Endothelial cell of umbilical vein (primary cell): ENCODE results near the gene TSPOAP1. TPM values are rescaled to one million over a fixed set of nuclear protein-coding genes. Genes with fewer than 3 reads are reported as not detected.

Experiments
- BruUV-seq: library from RNA; stranded (reverse); fragments of 400-500 nt; replicated peaks from 2 replicates; lab custom pipeline; 2021; lab: Mats Ljungman, UMichigan
- CTCF ChIA-PET: fragments of 300-600, 350-600 bp; sonication (Branson Sonifier 250); formaldehyde crosslinking; loops from one replicate; lab custom pipeline; 2021; ENCODE audit warnings: antibody characterized with exemption, inconsistent platforms; lab: Charles Lee
- POLR2A ChIA-PET: fragments of 300-600, 350-600 bp; sonication (Branson Sonifier 250); formaldehyde crosslinking; loops from one replicate; lab custom pipeline; 2021; ENCODE audit warnings: antibody characterized with exemption, inconsistent platforms; lab: Charles Lee
- DNase-seq: peaks from one replicate; pipeline ENCODE4 v3.0.0-alpha.2; 2011; ENCODE audit warnings: low read depth, low spot score
- FAIRE-seq: peaks from 2 replicates; lab custom pipeline; 2011; peaks lifted over from hg19 to GRCh38; lab: Jason Lieb, UNC
- H2AFZ ChIP-seq: 2 replicates; pipeline ENCODE4 v1.6.0; 2012; ENCODE audit warnings: low read depth, low read length, control low read depth, inconsistent platforms
- H3K27ac ChIP-seq: 2 replicates; pipeline ENCODE4 v1.5.1; 2011; ENCODE audit warnings: low read depth, mild to moderate bottlenecking, control low read depth, low read length, moderate library complexity; ENCODE audit not compliant: insufficient read depth
- H3K27me3 ChIP-seq, 2 experiments: 2 replicates each; pipeline versions ENCODE4 v1.6.0 to v1.6.1; 2011; ENCODE audit warnings: low read length in 2 of 2, mixed read lengths in 1 of 2; ENCODE audit not compliant: control insufficient read depth in 2 of 2, insufficient read depth in 2 of 2
- H3K36me3 ChIP-seq, 2 experiments: 2 replicates in 1 of 2; 3 replicates in 1 of 2; pipeline ENCODE4 v1.5.1; 2011; ENCODE audit warnings: low read length in 2 of 2, mild to moderate bottlenecking in 1 of 2, moderate library complexity in 1 of 2; ENCODE audit not compliant: control insufficient read depth in 2 of 2, insufficient read depth in 2 of 2; ENCODE audit errors: extremely low read depth in 1 of 2
- H3K4me1 ChIP-seq: 3 replicates; pipeline ENCODE4 v1.5.1; 2011; ENCODE audit warnings: mild to moderate bottlenecking, low read length; ENCODE audit not compliant: control insufficient read depth, insufficient read depth; ENCODE audit errors: extremely low read depth
- H3K4me2 ChIP-seq: 2 replicates; pipeline ENCODE4 v1.6.1; 2011; ENCODE audit warnings: low read length, control low read depth, mixed read lengths; ENCODE audit not compliant: insufficient read depth
- H3K4me3 ChIP-seq, 3 experiments: fragments of 200-600 bp in 1 of 3; sonication (generic), shearing (Covaris generic) in 1 of 3; replicated peaks in 1 of 3; 2 replicates each; pipeline ENCODE4 v1.5.1; 2011 to 2016; ENCODE audit warnings: control low read depth in 3 of 3, low read length in 3 of 3, mild to moderate bottlenecking in 2 of 3, inconsistent platforms in 1 of 3, low read depth in 1 of 3, moderate library complexity in 1 of 3; ENCODE audit not compliant: insufficient read depth in 1 of 3
- H3K79me2 ChIP-seq: 2 replicates; pipeline ENCODE4 v1.6.0; 2012; ENCODE audit warnings: low read length, inconsistent platforms; ENCODE audit not compliant: control insufficient read depth, insufficient read depth
- H3K9ac ChIP-seq: replicated peaks from 2 replicates; pipeline ENCODE3; 2011; ENCODE audit warnings: low read length, control low read depth; ENCODE audit not compliant: insufficient read depth; ENCODE audit errors: extremely low read depth
- H3K9me1 ChIP-seq: replicated peaks from 3 replicates; pipeline ENCODE4 v1.6.0; 2011; ENCODE audit warnings: mild to moderate bottlenecking, low read length; ENCODE audit not compliant: control insufficient read depth, insufficient read depth; ENCODE audit errors: extremely low read depth
- H3K9me3 ChIP-seq: replicated peaks from 2 replicates; pipeline ENCODE4 v1.5.1; 2012; ENCODE audit warnings: low read length, inconsistent platforms; ENCODE audit not compliant: control insufficient read depth, insufficient read depth
- H4K20me1 ChIP-seq: replicated peaks from 2 replicates; pipeline ENCODE3; 2011; ENCODE audit warnings: mild to moderate bottlenecking, low read length; ENCODE audit not compliant: control insufficient read depth, insufficient read depth; ENCODE audit errors: extremely low read depth
- EZH2 ChIP-seq: IDR thresholded peaks from 2 replicates; pipeline ENCODE4 v1.6.1; 2012; ENCODE audit warnings: borderline replicate concordance, low read depth, mild to moderate bottlenecking, moderate library complexity, low read length, inconsistent platforms; ENCODE audit not compliant: severe bottlenecking
- JUN ChIP-seq: IDR thresholded peaks from 2 replicates; pipeline ENCODE4 v1.6.1; 2011; ENCODE audit warnings: borderline replicate concordance, low read depth; ENCODE audit not compliant: insufficient read length, insufficient read depth
- MYC ChIP-seq: IDR thresholded peaks from one replicate; pipeline ENCODE4 v1.6.1; 2011; ENCODE audit warnings: mild to moderate bottlenecking, low read depth, low read length
- POLR2A ChIP-seq: IDR thresholded peaks from 2 replicates; pipeline ENCODE4 v1.6.1; 2012; ENCODE audit warnings: low read depth, mild to moderate bottlenecking, control low read depth, low read length
- dilution Hi-C: fragments of 300-500 bp; cut with MboI; formaldehyde crosslinking; loops from one replicate; pipeline ENCODE4 v1.15.0; 2019; ENCODE audit warnings: low sequenced_read_pairs; ENCODE audit not compliant: extremely low pct_ligation_motif_present
- intact Hi-C: fragments of 100-400 bp; cut with micrococcal nuclease; formaldehyde crosslinking; loops from one replicate; pipeline ENCODE4 v1.10.0; 2022
- polyA plus RNA-seq, 4 experiments: library from polyadenylated mRNA; depleted of rRNA in 3 of 4; stranded (reverse) in 3 of 4; unstranded in 1 of 4; fragments of >200 nt; gene quantifications; 2 replicates each; pipeline versions ENCODE4 v1.2.1 to v1.2.3, GENCODE V29; 2011 to 2012; ENCODE audit warnings: missing spikeins in 1 of 4
- total RNA-seq: library from RNA; stranded (reverse); gene quantifications from 2 replicates; pipeline ENCODE4 v1.2.3, GENCODE V29; 2021
- TF ChIP-seq, protein P1 (sequence below), 2 donors: IDR thresholded peaks; 1 replicate in 1 of 2; 2 replicates in 1 of 2; pipeline ENCODE4 v1.5.1; 2011; ENCODE audit warnings: low read length in 2 of 2, mild to moderate bottlenecking in 2 of 2, moderate library complexity in 2 of 2, control low read depth in 1 of 2, inconsistent platforms in 1 of 2, low read depth in 1 of 2; ENCODE audit not compliant: insufficient read depth in 1 of 2; ENCODE audit errors: extremely low read depth in 1 of 2

Gene TSPOAP1
- total and polyA plus RNA-seq, 2 donors (not counting 3 experiments of a cell fraction or from before 2014, with no cell fraction given), result not detected

DNA sequence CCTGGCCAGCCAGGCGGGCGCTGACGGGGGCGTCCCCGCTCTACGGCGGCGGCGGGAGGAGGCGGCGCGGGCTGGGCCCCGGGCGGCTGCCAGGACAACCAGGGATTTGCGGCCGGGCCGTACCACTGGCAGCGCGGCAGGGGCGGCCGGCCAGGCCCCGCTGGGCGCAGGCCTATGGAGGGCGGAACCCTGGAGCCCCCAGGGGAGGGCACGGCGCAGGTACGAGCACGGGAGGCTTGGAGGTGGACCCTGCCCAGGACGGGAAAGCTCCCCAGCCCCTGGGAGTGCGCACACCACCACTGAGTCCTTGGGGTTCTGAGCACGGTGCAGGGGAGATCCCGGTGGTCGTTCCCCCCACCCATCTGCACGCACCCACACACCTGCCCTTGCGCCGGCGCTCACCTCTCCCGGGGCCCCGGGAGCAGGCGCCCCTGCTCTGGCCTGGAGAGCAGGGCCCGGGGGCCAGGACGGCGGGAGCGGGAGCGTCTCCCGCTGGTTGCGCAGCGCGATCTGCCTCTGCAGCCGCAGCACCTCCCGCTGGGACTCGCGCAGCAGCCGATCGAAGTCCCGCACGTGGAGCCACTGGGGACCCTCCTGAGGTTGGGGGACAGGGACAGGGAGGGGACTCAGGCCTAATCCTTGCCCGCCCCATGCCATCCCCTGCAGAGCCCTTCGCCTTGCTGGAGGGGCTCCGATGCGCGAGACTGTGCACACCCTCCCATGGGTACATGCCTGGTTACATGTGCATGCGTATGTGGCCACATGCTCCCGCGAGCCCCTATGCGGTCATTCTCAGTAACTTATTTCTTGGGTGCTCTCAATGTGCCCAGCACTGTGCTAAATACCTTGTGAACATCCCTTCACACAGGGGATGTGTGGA is 3.9 kb downstream of the TSPOAP1 start:
- intact Hi-C loops (no loop called here), dilution Hi-C loops (no loop called here)
- Histone ChIP-seq H3K9ac (no peak overlapping the region), H4K20me1 (no peaks in the 10 kb centered on the region), H3K4me2 (no peak overlapping the region), H3K9me1 (no peaks in the 10 kb centered on the region), H3K79me2 (no peaks in the 10 kb centered on the region), H3K9me3 (no peaks in the 10 kb centered on the region), H3K27ac (no peak overlapping the region), H3K27me3 (peaks cover 23 to 25% of the 10 kb centered on the region in 2 experiments), H2AFZ (no peak overlapping the region), H3K4me3 (no peak overlapping the region), H3K4me1 (no peaks in the 10 kb centered on the region), H3K36me3 (no peaks in the 10 kb centered on the region)
- TF ChIP-seq EZH2 (peak; percentile 83), JUN (no peak)
- TF ChIP-seq, protein P1, sequence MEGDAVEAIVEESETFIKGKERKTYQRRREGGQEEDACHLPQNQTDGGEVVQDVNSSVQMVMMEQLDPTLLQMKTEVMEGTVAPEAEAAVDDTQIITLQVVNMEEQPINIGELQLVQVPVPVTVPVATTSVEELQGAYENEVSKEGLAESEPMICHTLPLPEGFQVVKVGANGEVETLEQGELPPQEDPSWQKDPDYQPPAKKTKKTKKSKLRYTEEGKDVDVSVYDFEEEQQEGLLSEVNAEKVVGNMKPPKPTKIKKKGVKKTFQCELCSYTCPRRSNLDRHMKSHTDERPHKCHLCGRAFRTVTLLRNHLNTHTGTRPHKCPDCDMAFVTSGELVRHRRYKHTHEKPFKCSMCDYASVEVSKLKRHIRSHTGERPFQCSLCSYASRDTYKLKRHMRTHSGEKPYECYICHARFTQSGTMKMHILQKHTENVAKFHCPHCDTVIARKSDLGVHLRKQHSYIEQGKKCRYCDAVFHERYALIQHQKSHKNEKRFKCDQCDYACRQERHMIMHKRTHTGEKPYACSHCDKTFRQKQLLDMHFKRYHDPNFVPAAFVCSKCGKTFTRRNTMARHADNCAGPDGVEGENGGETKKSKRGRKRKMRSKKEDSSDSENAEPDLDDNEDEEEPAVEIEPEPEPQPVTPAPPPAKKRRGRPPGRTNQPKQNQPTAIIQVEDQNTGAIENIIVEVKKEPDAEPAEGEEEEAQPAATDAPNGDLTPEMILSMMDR (IDR thresholded peaks at IDR 0.05; ENCODE audit: extremely low read depth in 1 of 2, insufficient read depth in 1 of 2, low read depth in 1 of 2, low read length in 2 of 2), result no peak
- BruUV-seq, result no TSS peak
- ChIA-PET CTCF (no interaction called here), POLR2A (no interaction called here)
- no peak for DNase-seq
- FAIRE-seq, result no peak

GRCh38 chr17:58324056-58324408 is 4.6 kb downstream of the TSPOAP1 start:
- dilution Hi-C loops, result no loop called here
- no peak for FAIRE-seq
- TF ChIP-seq EZH2, result no peak
- TF ChIP-seq MYC, result no peak
- TF ChIP-seq POLR2A, result no peak
- Histone ChIP-seq H3K27ac (no peak overlapping the region), H3K9me3 (no peaks in the 10 kb centered on the region), H3K4me2 (no peak overlapping the region), H4K20me1 (no peaks in the 10 kb centered on the region), H3K36me3 (no peaks in the 10 kb centered on the region), H3K79me2 (no peaks in the 10 kb centered on the region), H2AFZ (no peak overlapping the region), H3K9me1 (no peaks in the 10 kb centered on the region), H3K4me1 (no peaks in the 10 kb centered on the region), H3K4me3 (no peak overlapping the region), H3K27me3 (peaks cover 23 to 25% of the 10 kb centered on the region in 2 experiments), H3K9ac (no peak overlapping the region)
- BruUV-seq, result no TSS peak
- DNase-seq, result no peak
- CTCF ChIA-PET, result no interaction called here
- POLR2A ChIA-PET, result no interaction called here
- intact Hi-C loops, result no loop called here
